ENCODE results near the gene GADD45A. TPM values are rescaled to one million over a fixed set of nuclear protein-coding genes. Genes with fewer than 3 reads are reported as not detected.
A peak's percentile ranks its signal among the peaks of the same experiment; 100 is the strongest.

GADD45A gene
- polyA plus RNA-seq, 2 of the 4 experiments (the other 2 are of a cell fraction): 36.0 to 44.7 TPM

DNA sequence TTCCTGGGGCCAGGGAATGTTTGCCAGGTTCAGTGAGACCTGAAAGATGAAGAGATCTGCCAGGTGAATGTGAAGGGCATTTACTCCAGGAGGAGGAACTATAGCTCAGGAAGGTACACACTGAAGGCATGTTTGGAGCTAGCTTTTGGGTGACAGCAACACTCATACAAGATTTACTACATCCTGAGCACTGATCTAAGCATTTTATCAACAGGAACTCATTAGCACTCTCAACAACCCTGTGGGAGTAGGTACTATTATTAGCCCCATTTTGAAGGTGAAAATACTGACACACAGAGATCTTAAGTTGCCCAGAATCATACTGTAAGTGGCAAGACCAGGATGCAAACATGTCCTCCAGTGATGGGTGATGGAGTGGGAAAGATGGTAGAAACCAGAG, 6.7 kb downstream of the GADD45A start:
- DNase-seq (ENCODE audit: low read depth in 1 of 2, low spot score in 1 of 2) (no peak), ATAC-seq (0 out of 6 replicates have a peak, but pooled peaks of 1 of the 2 experiments have one; percentile 9), FAIRE-seq (no peak)
- CTCF ChIA-PET: interaction anchor here (1.2 to 4.6 kb wide), 3 partner anchors 69 to 130 kb away, joined by 4 to 25 read pairs (median 13); no protein-coding TSS in a partner anchor
- Histone ChIP-seq H3K4me3 (no peak overlapping the region), H3K4me1 (peaks cover 19% of the 10 kb centered on the region), H3K9me3 (no peaks in the 10 kb centered on the region), H3K27ac (no peak overlapping the region; a peak in 1 of 6 replicates), H3K4me2 (no peak overlapping the region)
- POLR2A ChIA-PET: interaction anchor here (0.8 to 1.1 kb wide), 2 partner anchors 58 to 121 kb away, joined by 3 read pairs; no protein-coding TSS in a partner anchor
- TF ChIP-seq RNF2 (IDR thresholded peaks at IDR 0.05; ENCODE audit: borderline replicate concordance, low read depth) (no peak), HOXB5 (CRISPR knock-in tag; IDR thresholded peaks at IDR 0.05) (no peak), NPAS2 (CRISPR knock-in tag; IDR thresholded peaks at IDR 0.05; ENCODE audit: borderline replicate concordance) (no peak), POLR2AphosphoS2 (conservative IDR thresholded peaks at IDR 0.05; ENCODE audit: low read length) (no peak), MAZ (IDR thresholded peaks at IDR 0.05; ENCODE audit: borderline replicate concordance, low read depth, low read length) (no peak), FOXS1 (CRISPR knock-in tag; IDR thresholded peaks at IDR 0.05) (no peak), SMC3 (IDR thresholded peaks at IDR 0.05) (no peak), CBX8 (IDR thresholded peaks at IDR 0.05) (no peak)
- TF ChIP-seq, protein P1, sequence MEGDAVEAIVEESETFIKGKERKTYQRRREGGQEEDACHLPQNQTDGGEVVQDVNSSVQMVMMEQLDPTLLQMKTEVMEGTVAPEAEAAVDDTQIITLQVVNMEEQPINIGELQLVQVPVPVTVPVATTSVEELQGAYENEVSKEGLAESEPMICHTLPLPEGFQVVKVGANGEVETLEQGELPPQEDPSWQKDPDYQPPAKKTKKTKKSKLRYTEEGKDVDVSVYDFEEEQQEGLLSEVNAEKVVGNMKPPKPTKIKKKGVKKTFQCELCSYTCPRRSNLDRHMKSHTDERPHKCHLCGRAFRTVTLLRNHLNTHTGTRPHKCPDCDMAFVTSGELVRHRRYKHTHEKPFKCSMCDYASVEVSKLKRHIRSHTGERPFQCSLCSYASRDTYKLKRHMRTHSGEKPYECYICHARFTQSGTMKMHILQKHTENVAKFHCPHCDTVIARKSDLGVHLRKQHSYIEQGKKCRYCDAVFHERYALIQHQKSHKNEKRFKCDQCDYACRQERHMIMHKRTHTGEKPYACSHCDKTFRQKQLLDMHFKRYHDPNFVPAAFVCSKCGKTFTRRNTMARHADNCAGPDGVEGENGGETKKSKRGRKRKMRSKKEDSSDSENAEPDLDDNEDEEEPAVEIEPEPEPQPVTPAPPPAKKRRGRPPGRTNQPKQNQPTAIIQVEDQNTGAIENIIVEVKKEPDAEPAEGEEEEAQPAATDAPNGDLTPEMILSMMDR (IDR thresholded peaks at IDR 0.05): no peak

GRCh38 chr1:67695963-67696362, 11.0 kb downstream of the GADD45A start:
- Histone ChIP-seq H3K4me2 (no peak overlapping the region), H3K4me1 (peaks cover 16% of the 10 kb centered on the region), H3K4me3 (no peak overlapping the region), H3K9me3 (no peaks in the 10 kb centered on the region), H3K27ac (no peak overlapping the region)
- WGBS (ENCODE audit: missing lambda C conversion rate): 68% methylated on average over 2 of the region's 2 CpGs
- ChIA-PET CTCF (no interaction called here), POLR2A (no interaction called here)
- no peak for TF ChIP-seq ESRRA (IDR thresholded peaks at IDR 0.05; ENCODE audit: borderline replicate concordance, low read length)
- no peak for TF ChIP-seq HEYL (CRISPR knock-in tag; IDR thresholded peaks at IDR 0.05)
- TF ChIP-seq FOXS1 (CRISPR knock-in tag; IDR thresholded peaks at IDR 0.05): no peak
- TF ChIP-seq, protein P2, sequence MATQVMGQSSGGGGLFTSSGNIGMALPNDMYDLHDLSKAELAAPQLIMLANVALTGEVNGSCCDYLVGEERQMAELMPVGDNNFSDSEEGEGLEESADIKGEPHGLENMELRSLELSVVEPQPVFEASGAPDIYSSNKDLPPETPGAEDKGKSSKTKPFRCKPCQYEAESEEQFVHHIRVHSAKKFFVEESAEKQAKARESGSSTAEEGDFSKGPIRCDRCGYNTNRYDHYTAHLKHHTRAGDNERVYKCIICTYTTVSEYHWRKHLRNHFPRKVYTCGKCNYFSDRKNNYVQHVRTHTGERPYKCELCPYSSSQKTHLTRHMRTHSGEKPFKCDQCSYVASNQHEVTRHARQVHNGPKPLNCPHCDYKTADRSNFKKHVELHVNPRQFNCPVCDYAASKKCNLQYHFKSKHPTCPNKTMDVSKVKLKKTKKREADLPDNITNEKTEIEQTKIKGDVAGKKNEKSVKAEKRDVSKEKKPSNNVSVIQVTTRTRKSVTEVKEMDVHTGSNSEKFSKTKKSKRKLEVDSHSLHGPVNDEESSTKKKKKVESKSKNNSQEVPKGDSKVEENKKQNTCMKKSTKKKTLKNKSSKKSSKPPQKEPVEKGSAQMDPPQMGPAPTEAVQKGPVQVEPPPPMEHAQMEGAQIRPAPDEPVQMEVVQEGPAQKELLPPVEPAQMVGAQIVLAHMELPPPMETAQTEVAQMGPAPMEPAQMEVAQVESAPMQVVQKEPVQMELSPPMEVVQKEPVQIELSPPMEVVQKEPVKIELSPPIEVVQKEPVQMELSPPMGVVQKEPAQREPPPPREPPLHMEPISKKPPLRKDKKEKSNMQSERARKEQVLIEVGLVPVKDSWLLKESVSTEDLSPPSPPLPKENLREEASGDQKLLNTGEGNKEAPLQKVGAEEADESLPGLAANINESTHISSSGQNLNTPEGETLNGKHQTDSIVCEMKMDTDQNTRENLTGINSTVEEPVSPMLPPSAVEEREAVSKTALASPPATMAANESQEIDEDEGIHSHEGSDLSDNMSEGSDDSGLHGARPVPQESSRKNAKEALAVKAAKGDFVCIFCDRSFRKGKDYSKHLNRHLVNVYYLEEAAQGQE (IDR thresholded peaks at IDR 0.05): no peak
- TF ChIP-seq MAFK (IDR thresholded peaks at IDR 0.05; ENCODE audit: partially characterized antibody): no peak
- TF ChIP-seq HMGXB4 (CRISPR knock-in tag; IDR thresholded peaks at IDR 0.05; ENCODE audit: borderline replicate concordance): no peak
- no peak for TF ChIP-seq CHD2 (IDR thresholded peaks at IDR 0.05; ENCODE audit: low read length, partially characterized antibody)
- TF ChIP-seq PHF8 (IDR thresholded peaks at IDR 0.05; ENCODE audit: borderline replicate concordance, low read depth): no peak
- TF ChIP-seq FOSL2 (IDR thresholded peaks at IDR 0.05): no peak
- no peak for TF ChIP-seq FOSL2 (CRISPR knock-in tag; IDR thresholded peaks at IDR 0.05)
- TF ChIP-seq HOXA7 (CRISPR knock-in tag; IDR thresholded peaks at IDR 0.05): no peak
- TF ChIP-seq JUN (IDR thresholded peaks at IDR 0.05): no peak
- TF ChIP-seq MYC (IDR thresholded peaks at IDR 0.05; ENCODE audit: borderline replicate concordance, low read length): no peak
- TF ChIP-seq E2F6 (IDR thresholded peaks at IDR 0.05; ENCODE audit: borderline replicate concordance, low read depth): no peak
- TF ChIP-seq USF2 (IDR thresholded peaks at IDR 0.05): no peak
- TF ChIP-seq EHMT2 (IDR thresholded peaks at IDR 0.05; ENCODE audit: low read depth): no peak
- no peak for TF ChIP-seq RNF2 (IDR thresholded peaks at IDR 0.05; ENCODE audit: borderline replicate concordance, low read depth)
- FAIRE-seq: no peak
- no peak for ATAC-seq
- DNase-seq (ENCODE audit: low read depth in 1 of 2, low spot score in 1 of 2): no peak

All from A549 (cell line).